Ecto neural progenitor cell (in vitro differentiated cells): Measurements from ENCODE around the gene DTX1.

ENCODE experiments used
- DNase-seq: peaks from one replicate; pipeline ENCODE4 v3.0.0-alpha.2; 2018; ENCODE audit warnings: low spot score

The DTX1 gene

GRCh38 chr12:113055594-113056380 lies 743 bp upstream of the DTX1 start:
- DNase-seq, result peak; percentile 47

DNA sequence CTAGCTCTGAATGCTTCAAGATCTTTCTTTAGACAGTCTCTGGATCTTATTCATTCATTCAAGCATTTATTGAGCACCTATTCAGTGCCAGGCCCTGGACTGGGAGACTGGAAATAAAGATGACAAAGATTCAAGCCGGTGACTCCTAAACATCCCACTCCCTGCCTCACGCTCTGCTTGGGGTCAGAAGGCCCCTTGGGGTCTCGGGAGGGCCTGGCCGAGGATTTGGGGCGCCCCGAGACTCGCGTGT lies 224 bp upstream of the DTX1 start:
- no peak for DNase-seq

DNA sequence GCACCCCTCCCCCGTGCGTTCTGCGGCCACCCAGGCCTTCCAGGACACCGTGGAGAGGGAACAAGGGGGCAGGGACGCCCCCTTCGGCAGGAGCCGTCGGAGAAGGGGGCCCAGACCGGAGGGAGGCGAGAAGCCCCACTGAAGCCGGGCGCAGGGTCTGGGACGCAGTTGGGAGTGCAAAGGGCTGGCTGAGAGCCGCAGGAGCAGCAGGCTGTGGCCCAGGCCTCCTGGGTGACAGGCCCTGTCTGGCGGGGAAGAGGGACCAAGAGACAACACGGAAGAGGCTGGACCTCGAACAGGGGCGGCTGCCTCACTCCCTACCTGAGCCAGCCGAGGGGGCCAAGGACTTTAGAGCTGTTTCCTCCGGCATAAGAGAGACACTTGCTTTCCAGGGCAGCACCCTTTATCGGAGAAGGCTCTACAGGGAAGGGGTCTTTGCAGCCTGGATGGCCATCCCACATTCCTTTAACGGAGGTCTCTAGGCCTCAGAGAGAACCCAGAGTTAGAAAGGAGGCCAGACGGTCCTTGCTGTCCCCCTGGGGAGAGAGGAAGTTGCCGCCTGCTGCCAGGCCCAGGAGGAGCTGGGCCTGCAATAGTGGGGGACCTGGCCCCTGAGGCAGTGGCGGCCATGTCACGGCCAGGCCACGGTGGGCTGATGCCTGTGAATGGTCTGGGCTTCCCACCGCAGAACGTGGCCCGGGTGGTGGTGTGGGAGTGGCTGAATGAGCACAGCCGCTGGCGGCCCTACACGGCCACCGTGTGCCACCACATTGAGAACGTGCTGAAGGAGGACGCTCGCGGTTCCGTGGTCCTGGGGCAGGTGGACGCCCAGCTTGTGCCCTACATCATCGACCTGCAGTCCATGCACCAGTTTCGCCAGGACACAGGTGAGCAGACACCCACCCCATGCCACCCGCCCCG lies 1.3 kb downstream of the DTX1 start:
- DNase-seq, result peak; percentile 64

DNA sequence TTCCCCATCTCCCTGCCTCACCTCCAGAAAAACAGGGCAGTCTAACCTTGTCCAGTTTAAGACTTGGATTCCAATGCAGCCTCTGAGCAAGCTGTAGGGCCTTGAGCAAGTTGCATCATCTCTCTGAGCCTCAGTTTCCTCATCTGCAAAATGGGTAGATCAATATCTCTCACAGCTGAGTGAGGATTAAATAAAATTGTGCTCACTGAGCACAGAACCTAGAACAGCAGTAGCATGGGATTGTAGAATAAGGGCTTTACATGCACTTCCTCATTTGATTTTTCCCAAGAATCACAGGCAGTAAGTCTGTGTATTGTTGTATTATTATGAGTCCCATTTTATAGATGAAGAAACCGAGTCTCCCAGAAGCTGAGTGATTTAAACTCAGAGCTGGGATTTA lies 2.0 kb downstream of the DTX1 start:
- DNase-seq, result no peak

DNA sequence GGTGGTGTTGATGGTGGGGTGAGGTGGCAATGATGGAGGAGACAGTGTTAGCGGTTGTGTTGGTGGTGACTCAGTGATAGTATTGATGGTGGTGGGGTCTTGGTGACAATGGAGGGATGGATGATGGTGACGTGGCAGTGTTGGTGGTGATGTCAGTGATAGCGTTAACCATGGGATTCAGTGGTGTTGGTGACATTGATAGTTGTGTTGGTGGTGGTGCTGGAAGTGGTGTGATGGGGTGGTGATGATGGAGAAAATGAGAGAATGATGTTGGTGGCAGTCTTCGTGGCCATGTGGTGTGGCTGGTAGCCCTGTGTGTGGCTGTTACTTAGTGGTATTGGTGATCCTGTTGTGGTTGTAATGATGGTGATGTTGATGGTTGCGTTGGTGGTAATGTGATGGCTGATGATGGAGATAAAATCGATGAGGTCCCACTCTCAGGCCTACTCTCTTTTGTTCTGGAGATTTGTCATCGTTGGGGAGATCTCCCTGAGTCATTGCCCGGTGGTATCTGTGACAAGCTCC lies 2.6 kb downstream of the DTX1 start:
- DNase-seq, result no peak

- DNase-seq, result no peak
Measured at GRCh38 chr12:113060336-113060960, 3.9 kb downstream of the DTX1 start.

DNA sequence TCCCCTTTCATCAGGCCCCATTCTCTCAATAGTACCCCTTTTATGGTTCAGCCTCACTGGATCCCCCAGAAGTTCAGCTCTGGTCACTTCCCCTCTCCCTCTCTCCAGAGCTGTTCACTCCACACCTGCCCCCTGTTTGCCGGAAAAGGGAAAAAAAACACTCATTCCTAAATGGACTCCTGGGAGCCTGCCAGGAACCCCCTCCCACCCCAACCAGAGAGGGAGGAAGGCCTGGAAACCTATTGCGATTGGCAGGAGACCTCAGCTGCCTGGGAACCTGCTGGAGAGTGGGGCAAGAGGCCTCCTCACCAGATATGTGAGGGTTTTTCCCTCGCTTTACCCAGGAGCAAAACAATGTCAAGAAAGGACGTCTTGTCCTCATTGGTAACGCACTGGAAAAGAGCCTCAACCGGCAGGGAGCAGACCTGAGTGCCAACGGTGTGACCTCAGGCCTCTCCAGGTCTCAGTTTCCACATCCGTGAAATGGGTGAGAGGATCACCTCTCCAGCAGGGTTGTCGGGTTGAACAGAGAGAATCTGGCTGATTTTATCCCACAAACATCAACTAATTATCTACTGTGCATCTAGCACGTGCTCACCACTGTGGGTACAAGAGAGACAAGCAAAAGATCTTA lies 4.6 kb downstream of the DTX1 start:
- no peak for DNase-seq

- DNase-seq, result peak; percentile 75
Measured at GRCh38 chr12:113062502-113063395, 6.2 kb downstream of the DTX1 start.

GRCh38 chr12:113063396-113064350 lies 7.1 kb downstream of the DTX1 start:
- peak; percentile 45 for DNase-seq

GRCh38 chr12:113064395-113065125 lies 8.0 kb downstream of the DTX1 start:
- peak; percentile 50 for DNase-seq

DNA sequence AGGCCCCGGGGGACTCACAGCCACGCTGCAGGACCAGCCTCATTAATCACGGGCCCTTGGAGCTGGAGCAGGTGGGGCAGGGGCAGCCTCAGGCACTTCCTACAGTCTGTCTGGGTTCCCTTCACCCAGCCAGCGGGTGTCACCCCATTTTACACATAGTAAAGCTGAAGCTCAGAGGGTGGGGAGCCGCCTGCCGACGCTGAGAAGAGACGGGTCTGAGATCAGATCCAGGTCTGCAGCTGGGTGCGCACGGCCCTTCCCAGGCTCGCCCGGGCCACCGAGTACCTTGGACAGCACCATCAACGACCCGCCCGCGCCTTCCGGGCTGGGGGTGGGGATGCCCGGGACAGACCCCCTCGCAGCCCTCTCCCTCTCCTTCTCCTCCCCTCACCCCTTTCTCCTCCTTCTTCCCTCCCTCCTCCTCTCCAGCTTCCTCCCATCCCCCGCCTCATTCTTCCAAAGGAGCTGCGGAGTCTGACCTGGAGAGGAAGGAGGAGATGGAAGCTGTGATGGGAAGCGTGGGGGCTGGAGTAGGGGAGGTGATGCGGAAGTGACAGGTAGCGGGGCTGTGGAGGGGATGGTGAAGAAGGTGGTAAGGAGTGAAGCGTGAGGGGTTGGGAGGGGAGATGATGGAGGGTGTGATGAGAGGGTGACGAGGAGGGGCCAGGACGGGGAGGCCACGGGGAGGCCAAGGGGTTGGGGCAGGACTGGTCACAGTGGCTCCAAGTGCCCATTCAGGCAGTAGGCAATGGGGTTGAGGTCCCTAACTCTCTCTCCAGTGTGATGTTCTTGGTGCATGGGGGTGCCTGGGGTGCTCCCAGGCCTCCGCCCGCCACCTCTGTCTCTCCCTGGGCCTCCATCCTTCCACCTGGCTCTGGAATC lies 8.8 kb downstream of the DTX1 start:
- DNase-seq, result peak; percentile 88

- no peak for DNase-seq
Measured at GRCh38 chr12:113066813-113067400, 10.4 kb downstream of the DTX1 start.

GRCh38 chr12:113067987-113068935 lies 11.7 kb downstream of the DTX1 start:
- no peak for DNase-seq

GRCh38 chr12:113069149-113069548 lies 12.6 kb downstream of the DTX1 start:
- DNase-seq, result no peak

- DNase-seq, result no peak
Measured at GRCh38 chr12:113069751-113070116, 13.2 kb downstream of the DTX1 start.

DNA sequence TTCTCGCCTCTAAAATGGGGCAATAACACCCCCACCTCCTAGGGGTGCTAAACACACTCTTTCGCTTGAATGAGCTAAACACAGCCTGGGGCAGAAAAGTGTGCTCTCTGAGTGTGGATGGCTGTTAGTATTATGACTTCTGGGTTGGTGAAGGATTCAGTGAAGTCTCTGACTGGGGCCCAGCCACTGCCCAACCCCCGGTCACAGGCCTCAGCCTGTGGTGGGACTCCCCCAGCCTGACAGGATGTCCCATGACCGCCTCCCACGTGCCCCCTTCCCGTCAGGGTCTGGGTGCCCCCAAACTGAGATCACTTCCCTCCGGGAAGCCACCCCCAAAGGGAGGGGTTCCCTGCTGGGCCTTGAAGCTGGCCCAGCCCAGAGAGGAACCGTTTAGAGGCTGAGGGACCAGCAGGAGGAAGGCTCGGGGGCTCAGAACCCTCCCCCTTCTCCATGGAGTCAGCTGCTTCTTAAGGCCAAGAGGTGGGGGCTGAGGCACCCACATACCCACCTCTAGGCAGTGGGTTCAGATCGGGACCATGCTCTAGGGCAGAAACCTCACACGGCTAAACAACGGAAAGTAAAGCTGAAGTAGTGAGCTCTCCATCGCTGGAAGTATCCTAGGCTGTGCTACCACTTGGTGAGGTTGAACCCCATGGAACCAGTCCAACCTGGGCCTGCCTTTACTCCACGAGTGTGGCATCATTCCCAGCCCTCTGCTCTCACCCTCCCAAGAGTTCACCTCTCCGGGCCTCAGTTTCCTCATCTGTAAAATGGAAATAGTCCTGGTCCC lies 13.8 kb downstream of the DTX1 start:
- no peak for DNase-seq
